ENCODE measurements around the gene OTOG.

The OTOG gene

GRCh38 chr11:17563961-17564686 is 17.1 kb downstream of the OTOG start:
- no peak for DNase-seq

- DNase-seq = no peak
Observed at GRCh38 chr11:17564687-17565042, 17.6 kb downstream of the OTOG start.

GRCh38 chr11:17568944-17569343 is 21.9 kb downstream of the OTOG start:
- DNase-seq = no peak

GRCh38 chr11:17570034-17570433 is 23.0 kb downstream of the OTOG start:
- DNase-seq = no peak

DNA sequence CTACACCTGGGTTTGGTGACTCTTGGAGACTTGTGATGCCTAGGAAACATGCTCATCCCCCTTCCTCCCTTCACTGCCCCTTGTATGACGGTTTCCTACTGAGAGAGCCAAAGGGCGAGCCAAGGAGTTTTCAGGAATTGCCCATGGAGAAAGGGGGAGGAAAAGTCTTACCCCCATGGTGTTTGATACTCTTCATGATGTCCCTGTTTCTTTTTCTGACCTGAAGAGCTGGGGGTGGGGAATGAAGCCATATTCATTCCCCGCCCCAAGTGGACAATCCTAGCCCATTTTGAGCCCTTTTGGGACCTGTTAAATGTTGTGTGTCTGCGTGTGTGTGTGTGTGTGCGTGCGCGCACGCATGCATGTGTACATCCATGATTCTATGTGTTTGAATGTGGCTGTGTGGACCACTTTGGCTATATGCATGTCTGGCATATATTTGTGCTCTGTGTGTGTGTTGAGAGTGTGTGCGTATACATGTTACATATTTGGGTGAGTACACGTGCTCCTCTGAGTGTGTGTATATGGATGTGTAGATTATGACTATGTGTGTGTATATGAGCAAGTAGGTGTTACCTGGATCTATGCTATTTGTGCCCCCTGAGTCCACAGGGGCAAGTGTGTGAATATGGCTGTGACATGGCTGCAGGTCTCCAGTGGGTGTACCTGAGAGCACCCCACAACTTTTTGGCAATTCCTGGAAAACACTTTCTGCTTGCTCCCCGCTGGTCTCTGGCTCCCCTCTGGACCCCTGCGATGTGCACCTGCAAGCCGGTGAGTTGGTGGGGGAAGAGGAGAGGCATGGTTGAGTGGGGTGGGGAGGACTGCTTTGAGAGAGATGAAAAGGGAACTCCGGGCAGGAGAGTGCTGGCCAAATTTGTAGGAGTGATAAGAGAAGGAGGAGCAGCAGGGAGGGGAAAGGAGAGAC is 24.6 kb downstream of the OTOG start:
- DNase-seq = no peak

GRCh38 chr11:17572359-17572690 is 25.3 kb downstream of the OTOG start:
- DNase-seq = no peak

GRCh38 chr11:17572791-17573460 is 25.9 kb downstream of the OTOG start:
- DNase-seq = no peak

- DNase-seq = no peak
Observed at GRCh38 chr11:17573526-17573925, 26.5 kb downstream of the OTOG start.

DNA sequence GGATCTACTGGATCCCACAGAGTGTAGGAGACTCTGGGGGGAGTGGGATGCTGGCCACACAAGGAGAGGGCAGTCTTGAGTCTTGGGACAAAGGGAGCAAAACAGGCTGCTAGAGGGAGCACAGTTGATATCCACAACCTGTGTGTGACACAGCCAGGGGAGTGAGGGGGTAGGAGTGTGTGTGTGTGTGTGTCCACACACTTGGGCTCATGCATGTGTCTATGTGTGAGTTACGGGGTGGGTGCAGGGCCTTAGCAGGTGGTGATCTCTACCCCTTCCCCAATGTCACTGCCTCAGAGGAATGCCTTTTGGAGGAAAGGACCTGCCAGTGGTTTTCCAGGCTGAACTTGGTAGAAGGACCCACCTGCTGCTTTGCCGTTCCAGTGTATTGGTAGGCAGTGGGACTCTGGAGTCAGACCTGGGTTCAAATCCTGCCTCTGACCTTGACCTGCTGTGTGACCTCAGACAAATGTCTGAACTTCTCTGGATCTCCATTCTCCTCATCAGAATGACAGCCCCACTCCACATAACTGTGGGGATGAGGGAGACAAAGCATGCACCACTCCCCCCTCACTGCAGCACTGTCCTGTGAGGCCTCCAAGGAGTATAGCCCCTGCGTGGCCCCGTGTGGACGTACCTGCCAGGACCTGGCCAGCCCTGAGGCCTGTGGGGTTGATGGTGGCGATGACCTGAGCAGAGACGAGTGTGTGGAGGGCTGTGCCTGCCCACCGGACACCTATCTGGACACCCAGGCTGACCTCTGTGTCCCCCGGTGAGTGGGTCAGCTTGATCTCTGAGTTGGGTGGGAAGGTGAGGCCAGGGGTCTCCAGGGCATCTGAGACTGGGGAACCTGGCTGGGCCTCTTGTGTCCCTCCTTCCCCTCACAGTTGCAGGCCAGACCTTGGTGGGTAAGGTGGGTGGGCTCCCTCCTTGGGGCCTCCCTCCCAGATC is 27.4 kb downstream of the OTOG start:
- DNase-seq = no peak

DNA sequence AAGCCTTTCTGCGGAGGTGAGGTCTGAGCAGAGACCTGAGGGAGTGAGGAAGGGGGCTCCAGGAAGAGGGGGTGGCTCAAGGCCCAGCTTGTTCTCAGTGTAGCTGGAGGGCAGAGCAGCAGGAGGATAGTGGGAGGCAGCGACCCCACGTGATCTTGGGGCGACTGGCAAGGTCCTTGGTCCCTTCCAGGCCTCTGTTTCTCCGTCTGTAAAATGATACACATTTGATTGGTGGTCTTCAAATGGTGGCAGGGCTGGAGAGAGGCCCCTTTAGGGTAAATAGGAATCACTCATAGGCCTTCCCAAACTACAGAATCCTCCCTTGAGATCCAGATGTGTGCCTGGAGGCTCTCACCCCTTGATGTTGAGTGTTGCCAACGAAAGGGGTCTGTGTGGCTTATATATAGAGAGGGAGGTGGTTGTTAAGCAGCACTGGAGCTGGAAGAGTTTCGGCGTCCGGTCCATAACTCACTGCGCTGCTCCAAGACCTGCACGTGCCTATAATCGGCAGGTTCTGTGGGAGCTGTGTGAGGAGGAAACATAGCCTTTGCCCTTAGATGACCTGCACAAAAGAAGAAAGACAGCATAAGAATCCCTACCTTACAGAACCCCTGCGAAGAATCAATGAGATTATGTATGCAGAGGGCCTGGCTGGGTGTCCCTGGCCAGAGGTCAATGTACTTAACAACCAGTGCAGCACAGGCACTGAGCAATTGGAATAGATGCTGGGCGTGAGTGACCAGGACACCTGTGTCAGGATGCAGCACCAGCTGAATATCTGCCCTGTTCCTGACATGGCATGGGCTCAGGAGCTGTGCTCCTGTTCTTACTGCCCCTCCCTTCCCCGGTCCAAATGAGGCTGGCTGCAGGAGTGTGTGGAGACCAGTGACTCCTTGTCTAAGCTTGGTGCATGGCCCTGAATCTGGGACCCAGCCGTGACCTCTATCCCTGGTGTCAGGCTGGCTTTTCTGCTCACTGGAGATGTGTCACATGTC is 28.7 kb downstream of the OTOG start:
- DNase-seq = no peak

GRCh38 chr11:17578296-17578695 is 31.2 kb downstream of the OTOG start:
- no peak for DNase-seq

DNA sequence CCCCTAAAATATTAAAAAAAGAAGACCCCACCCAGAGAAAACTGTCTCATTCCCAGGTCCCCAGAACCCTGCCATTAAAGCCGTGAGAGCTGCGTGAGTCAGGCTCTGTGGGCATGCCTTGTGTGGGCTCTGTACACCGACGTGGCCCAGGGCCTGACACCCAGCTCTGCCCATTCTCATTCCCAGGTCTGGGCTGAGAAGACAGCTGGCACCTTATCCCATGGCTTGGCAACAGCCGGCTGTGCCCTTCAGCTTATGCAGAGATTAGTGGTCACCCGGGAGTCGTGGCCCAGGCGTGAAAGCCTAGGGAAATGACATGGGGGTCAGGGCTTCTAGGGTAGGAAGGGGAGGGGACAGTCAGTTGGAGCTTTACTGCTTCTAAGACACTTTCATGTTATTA is 31.9 kb downstream of the OTOG start:
- DNase-seq = no peak

GRCh38 chr11:17579451-17579850 is 32.4 kb downstream of the OTOG start:
- DNase-seq = no peak

DNA sequence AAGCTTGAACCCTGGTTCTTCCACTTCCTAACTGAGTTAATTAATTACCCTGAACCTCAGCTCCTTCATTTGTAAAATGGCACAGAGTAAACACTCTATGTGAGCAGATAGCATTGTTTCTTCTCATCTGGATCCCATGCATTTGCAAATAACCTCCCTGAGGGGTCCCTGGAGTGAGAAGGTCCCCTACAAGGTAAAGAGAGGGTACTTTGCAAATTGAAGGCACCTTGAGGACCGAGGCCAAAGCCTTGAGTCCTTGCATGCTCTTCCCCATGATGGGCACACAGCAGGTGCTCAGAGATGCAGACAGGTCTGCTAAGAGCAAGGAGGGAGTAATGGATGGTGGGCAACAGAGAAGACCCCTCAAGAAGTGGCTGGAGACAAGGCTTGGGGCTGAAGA is 33.2 kb downstream of the OTOG start:
- DNase-seq = no peak

DNA sequence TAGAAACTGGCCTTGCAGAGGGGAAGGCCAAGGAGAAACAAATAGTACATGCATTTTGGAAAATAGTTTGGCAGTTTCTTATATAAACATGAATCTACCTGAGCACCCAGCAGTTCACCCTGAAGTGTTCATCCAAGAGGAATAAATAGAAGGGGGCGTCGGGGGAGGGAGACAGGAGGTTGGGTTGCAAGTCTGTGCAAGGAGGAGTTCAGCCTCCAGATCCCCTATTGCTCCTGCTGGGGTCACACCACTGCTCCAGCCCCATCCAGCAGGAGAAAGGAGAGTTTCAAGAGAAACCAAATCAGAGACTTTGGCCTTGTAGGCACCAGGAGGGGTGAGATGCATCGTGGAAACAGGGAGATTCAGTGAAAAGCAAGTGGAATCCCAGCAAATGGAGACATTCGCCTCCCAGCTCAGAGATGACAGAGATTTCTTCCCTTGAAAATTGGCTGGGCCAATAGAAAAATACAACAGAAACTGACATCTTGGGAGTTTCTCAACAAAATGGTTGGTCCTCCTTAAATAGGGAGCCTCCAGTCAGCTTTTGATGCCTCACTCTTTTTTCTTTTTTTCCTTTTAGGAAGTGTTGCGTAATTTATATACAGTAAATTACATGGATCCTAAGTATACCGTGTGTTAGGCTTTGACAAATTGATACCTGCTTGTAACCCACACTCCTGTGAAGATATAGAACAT is 34.1 kb downstream of the OTOG start:
- no peak for DNase-seq

GRCh38 chr11:17581732-17582053 is 34.6 kb downstream of the OTOG start:
- no peak for DNase-seq

DNA sequence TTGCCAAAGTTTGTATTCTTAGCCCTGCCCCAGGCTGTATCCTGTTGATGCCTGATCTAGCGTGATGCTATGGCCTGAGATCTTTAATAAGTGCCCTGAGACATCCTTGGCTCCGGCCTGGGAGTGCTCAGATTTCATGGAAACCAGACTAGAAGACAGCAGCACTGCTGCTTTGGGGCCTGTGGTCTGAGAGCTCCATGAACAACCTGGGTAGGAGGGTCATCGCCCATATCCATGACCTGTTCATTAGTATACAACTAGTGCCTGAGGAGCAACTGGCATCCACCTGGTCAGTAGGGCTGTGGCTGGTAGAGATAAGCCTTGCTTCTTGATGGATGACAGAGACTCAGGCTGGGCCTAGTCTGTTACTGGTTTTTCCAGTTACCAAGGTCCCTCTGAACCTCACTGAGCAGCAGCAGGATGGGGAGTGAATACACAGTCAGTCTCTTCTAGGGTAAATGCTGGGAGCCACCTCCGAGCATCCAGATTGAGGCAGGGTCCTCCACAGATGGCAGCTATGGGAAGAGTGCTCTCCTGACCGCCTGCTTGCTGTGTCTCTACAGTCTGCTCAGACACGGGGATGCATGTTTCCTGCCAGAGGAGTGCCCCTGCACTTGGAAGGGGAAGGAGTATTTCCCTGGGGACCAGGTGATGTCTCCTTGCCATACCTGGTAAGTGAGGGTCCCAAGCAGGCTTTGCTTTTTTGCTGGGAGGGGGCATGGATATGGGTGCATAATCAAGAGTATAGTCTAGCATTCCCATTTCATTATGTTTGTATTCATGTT is 39.0 kb downstream of the OTOG start:
- no peak for DNase-seq

GRCh38 chr11:17588166-17588565 is 41.1 kb downstream of the OTOG start:
- DNase-seq = no peak

DNA sequence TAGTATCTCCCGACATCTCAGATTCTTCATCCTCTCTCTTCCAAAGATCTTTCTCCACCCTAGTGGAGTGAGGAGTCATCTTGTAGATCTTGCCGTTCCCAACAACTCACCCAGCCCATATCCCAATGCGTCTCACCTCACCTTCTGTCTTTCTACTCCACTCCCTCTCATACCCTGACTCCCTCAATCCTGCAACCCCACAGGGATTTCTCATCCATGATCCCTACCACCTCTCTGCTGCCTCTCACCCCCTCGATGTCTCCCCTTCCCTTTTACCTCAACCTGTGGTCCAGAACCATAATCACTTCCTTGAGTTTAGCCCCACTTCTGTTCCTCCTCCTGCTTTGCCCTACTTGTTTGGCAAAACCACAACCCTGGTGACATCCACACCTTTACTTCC is 41.7 kb downstream of the OTOG start:
- DNase-seq = no peak

DNA sequence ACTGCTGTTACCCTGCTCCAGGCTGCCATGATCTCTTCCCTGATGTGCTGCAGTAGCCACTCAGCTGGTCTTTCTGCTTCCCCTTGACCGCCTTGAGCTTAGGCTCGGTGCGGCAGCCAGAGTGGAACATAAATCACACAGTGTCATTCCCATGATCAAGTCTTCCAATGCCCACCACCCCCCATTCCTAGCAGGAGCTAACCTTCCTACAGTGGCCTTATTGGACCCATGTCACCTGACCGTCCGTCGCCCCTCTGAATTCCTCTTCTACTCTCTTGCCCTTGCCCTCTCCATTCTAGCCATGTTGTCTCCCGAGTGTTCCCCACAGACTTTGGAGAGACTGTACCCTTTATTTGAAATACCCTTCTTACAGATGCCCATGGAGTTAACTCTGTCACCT is 43.4 kb downstream of the OTOG start:
- no peak for DNase-seq

All from hippocampal formation (tissue), 2 donors.